HG03432 (cell line): ENCODE data around the gene FAF1.
A peak's percentile ranks its signal among the peaks of the same experiment; 100 is the strongest.

ENCODE experiments used
- ATAC-seq: cut with Tn5 transposase; IDR thresholded peaks from one replicate; pipeline ENCODE4 v1.9.1; 2021; ENCODE audit warnings: mild to moderate bottlenecking, moderate library complexity; ENCODE audit not compliant: unreplicated experiment

Gene FAF1

GRCh38 chr1:50978852-50979781, 19.1 kb upstream of the FAF1 start:
- no peak for ATAC-seq

GRCh38 chr1:50978144-50978851, 18.2 kb upstream of the FAF1 start:
- ATAC-seq = peak; percentile 45

- peak; percentile 62 for ATAC-seq
These were observed 17.6 kb upstream of the FAF1 start for GRCh38 chr1:50977575-50978143.

DNA sequence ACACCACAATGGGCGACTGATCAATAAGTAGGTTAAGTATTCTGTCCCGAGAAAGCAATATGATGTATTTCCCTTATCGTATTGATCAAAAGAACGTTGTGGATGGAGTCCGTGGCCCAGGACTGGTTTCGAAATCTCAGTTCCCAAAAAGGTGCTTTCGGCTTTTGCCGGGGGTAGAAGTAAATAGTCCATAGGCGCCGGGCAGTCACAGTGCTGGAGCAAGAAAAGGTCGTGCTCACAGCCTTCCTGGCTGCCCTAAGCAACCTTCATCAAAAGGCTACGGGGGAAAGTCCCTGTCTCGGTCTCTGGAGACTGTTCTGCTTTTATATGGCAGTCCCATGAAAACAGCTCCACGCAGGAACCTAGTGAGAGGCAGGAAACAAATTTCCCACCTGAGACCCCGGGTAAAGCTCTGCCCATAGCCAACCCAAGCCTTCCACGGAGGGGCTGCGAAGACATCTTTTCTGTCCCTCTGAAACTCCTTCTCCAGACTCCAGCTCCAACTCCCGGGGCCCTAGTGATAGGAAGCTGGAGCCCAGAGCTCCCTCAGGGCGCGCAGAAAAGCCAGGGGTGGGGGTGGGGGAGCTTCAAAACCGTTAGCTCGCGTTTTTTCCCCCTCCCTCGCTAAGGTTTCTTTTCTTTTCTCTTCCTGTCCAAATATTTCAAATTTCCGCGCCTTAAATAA, 17.0 kb upstream of the FAF1 start:
- peak; percentile 70 for ATAC-seq

- ATAC-seq = peak; percentile 14
These were observed 16.2 kb upstream of the FAF1 start for GRCh38 chr1:50976111-50976889.

- ATAC-seq = no peak
These were observed 15.4 kb upstream of the FAF1 start for GRCh38 chr1:50975436-50975835.

- no peak for ATAC-seq
These were observed 14.5 kb upstream of the FAF1 start for GRCh38 chr1:50974618-50974935.

- no peak for ATAC-seq
These were observed 14.0 kb upstream of the FAF1 start for GRCh38 chr1:50973875-50974617.

DNA sequence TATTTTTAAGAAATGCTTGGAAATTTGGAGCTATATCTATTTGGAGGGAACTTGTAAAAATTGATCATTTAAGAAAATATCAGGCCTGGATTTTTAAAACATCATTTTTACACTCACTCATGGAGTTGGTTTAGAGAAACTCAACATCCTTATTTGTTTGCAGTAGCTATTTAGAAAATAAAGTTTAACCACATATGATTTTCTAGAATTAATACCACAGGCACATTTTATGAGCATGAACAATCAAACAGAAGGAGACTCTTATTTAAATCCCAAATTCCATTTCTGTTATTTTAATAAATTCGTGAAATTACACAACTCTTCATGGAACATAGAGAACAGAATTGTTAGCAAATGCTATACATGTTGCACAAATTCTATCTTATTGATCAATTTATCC, 13.2 kb upstream of the FAF1 start:
- no peak for ATAC-seq

GRCh38 chr1:50972766-50973165, 12.7 kb upstream of the FAF1 start:
- ATAC-seq = no peak

GRCh38 chr1:50971748-50972305, 11.8 kb upstream of the FAF1 start:
- no peak for ATAC-seq

DNA sequence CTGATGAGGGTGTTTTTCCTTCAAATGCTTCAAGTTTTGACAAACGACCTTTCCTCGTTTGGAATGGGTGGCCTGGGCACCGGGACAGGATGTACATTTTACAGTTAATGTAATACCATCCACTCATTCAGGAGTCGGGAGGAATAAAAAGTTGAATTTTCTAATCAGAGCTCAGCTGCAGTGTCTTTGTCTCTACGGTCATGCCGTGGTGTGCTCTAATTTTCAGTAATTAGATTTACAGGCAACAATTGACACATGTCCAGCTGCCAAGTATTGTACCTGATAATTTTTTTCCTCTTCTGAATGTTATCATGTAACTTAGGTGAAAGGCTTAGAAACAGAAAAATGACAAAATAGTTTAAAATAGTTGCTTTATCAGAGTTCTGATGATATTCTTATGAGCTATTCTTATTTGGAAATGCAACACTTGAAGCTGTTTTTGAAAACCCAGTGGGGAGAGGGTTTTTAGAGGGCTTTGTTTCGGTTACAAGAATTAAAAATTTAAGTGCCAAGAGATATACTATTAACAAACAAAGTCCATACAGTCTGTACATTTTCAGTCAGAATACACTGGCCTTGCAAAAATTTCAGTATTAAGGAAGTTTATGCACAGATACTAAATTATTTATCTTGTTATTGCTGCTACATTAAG, 11.0 kb upstream of the FAF1 start:
- ATAC-seq = no peak

DNA sequence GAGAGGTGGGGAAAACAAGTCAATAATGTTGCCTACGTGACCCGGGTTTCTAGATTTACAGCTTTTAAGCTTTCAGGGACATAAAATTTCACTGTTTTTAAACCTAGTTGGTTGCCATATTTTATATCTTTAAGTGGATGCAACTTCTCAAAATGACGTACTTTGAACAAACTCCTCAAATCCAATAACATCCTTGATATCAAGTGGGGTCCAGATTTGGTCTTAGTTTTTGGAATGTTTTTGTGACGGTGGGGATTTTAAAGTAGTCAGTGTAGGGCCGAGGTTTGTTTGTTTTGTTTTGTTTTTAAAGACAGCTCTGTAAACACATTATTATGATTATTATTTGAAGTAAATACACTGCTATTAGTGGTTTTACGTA, 10.4 kb upstream of the FAF1 start:
- no peak for ATAC-seq

DNA sequence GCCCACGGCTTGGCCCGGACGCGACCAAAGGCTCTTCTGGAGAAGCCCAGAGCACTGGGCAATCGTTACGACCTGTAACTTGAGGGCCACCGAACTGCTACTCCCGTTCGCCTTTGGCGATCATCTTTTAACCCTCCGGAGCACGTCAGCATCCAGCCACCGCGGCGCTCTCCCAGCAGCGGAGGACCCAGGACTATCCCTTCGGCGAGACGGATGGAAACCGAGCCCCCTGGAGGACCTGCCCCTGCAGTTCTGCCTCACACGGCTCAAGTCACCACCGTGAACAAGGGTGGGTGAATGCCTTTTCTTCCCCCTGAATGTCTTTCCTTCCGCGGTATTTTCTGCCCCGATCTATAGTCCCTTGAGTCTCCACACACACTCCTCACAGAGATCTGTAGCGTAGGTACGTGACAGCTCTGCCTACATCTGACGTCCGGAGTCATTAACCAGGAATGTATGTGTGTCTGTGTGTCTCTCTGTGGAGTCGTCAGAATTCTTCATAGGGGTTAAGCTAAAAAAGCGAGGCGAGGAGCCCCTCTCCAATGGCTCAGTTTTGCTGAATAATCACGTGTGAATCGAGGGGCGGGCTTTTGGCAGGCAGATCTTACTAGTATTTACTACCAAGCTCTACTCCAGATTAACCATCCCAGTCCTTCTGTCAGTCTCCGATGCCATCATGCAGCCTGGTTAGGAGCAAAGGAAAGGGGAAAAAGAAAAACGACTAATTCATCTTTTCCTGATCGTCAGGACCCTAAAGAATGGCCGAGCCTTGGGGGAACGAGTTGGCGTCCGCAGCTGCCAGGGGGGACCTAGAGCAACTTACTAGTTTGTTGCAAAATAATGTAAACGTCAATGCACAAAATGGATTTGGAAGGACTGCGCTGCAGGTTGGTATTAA, 9.8 kb upstream of the FAF1 start, which contains the start of gene CDKN2C:
Gene CDKN2C, plus strand, starts transcription at position 635 of the 898 bp plus-strand sequence. Its CDS starts 124 bp downstream, at position 759.
- ATAC-seq = peak; percentile 29

DNA sequence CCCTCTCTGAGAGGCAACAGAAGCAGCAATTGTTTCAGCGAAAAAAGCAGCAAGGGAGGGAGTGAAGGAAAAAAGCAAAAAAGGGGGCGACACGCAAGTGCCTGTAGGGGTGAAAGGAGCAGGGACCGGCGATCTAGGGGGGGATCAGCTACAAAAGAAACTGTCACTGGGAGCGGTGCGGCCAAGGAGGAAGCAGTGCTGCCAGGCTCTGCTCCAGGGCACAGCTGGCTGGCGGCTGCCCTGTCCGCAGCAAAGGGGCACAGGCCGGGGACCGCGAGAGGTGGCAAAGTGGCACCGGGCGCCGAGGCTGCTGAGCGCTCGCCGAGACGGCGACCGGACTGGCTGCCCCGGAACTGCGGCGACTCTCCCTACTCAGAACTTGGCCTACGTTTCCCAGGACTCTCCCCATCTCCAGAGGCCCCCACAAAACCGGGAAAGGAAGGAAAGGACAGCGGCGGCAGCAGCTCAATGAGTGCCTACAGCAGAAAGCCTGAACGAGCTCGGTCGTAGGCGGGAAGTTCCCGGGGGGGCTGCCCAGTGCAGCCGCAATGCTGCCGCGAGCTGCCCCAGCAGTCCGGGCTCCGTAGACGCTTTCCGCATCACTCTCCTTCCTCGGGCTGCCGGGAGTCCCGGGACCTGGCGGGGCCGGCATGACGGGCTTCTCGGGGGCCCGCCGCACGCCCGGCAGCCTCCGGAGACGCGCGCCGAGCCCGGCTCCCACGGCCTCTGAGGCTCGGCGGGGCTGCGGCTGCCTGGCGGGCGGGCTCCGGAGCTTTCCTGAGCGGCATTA, 8.9 kb upstream of the FAF1 start:
- peak; percentile 20 for ATAC-seq

DNA sequence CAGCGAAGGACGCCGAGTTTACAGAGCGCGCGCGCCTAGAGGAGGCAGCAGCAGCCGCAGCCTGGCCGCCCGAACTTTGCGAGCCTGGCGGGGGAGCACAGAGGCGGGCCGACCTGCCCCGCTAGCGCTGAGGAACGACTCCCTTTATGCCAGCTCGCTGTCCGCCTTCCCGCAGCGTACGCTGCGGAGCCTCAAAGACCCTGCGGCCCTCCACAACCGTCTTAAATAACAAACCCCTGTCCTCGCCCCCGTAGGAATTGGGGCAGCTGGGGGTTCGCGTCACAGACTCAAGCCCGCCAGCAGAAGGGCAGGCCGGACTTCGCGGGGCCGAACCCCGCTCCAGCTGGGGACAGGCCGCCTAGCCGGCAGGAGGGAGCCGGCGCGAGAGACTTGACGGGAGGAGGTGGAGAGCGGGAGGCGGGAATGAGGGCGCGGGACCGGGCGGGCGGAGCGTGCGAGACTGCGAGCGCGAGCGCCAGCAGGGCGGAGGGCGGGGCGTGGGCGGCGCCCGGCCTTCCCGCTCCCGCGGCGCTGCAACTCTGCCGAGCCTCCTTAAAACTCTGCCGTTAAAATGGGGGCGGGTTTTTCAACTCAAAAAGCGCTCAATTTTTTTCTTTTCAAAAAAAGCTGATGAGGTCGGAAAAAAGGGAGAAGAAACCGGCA, 8.2 kb upstream of the FAF1 start:
- ATAC-seq = peak; percentile 73
